GM12878 (cell line): ENCODE results near the gene MAST2. TPM values are rescaled to one million over a fixed set of nuclear protein-coding genes. Genes with fewer than 3 reads are reported as not detected.

Experiments used
- ATAC-seq: fragments of 200-7000 bp; cut with Tn5 transposase; 3 replicates; pipeline ENCODE4 v1.9.1; 2020; ENCODE audit warnings: mild to moderate bottlenecking, moderate library complexity
- BruUV-seq: library from RNA; stranded (reverse); fragments of 400-500 nt; replicated peaks from 2 replicates; lab custom pipeline; 2021; lab: Mats Ljungman, UMichigan
- CTCF ChIA-PET: fragments of 300-600 bp; sonication (Branson Sonifier 250); formaldehyde crosslinking; extraction: SDS; loops from one replicate; lab custom pipeline; 2021; ENCODE audit warnings: inconsistent platforms; lab: Yijun Ruan, JAX
- POLR2A ChIA-PET: fragments of 350-600 bp; formaldehyde crosslinking; extraction: SDS; loops from one replicate; lab custom pipeline; 2021; ENCODE audit warnings: inconsistent platforms; lab: Charles Lee
- RAD21 ChIA-PET: fragments of 300-600 bp; sonication (Branson Sonifier 250); formaldehyde crosslinking; loops from one replicate; lab custom pipeline; 2023; ENCODE audit warnings: antibody characterized with exemption; ENCODE audit not compliant: unreplicated experiment; lab: Charles Lee
- SMC1A ChIA-PET: fragments of 300-600 bp; sonication (Branson Sonifier 250); formaldehyde crosslinking; loops from one replicate; lab custom pipeline; 2023; ENCODE audit not compliant: unreplicated experiment, uncharacterized antibody; lab: Charles Lee
- DNase-seq: peaks from one replicate; pipeline ENCODE4 v3.0.0-alpha.2; 2011; ENCODE audit warnings: low read depth, low spot score
- FAIRE-seq: peaks from 3 replicates; lab custom pipeline; 2011; peaks lifted over from hg19 to GRCh38; lab: Jason Lieb, UNC
- H2AFZ ChIP-seq: 2 replicates; pipeline ENCODE4 v1.6.0; 2011; ENCODE audit warnings: low read depth, low read length, control low read depth; ENCODE audit not compliant: control insufficient read depth
- H3K27ac ChIP-seq: 2 replicates; pipeline ENCODE4 v1.5.1; 2011; ENCODE audit warnings: control low read depth; ENCODE audit not compliant: control insufficient read depth, insufficient read depth
- H3K27me3 ChIP-seq, 2 experiments: replicated peaks in 1 of 2; 2 replicates each; pipeline versions ENCODE4 v1.6.0 to v1.6.1; 2011; ENCODE audit warnings: low read length in 1 of 2; ENCODE audit not compliant: control insufficient read depth in 2 of 2, insufficient read depth in 2 of 2
- H3K36me3 ChIP-seq, 2 experiments: 2 replicates each; pipeline ENCODE4 v1.5.1; 2011; ENCODE audit warnings: low read length in 1 of 2; ENCODE audit not compliant: control insufficient read depth in 2 of 2, insufficient read depth in 2 of 2
- H3K4me1 ChIP-seq: 2 replicates; pipeline ENCODE4 v1.6.1; 2011; ENCODE audit warnings: mild to moderate bottlenecking, low read length, moderate library complexity, mixed read lengths; ENCODE audit not compliant: control insufficient read depth, insufficient read depth
- H3K4me2 ChIP-seq: 2 replicates; pipeline ENCODE4 v1.6.0; 2011; ENCODE audit warnings: control low read depth; ENCODE audit not compliant: control insufficient read depth, insufficient read depth
- H3K4me3 ChIP-seq: fragments of 200-600 bp; sonication (generic); 2 replicates; pipeline ENCODE4 v1.5.1; 2016
- H3K79me2 ChIP-seq: 2 replicates; pipeline ENCODE4 v1.6.0; 2011; ENCODE audit warnings: low read length; ENCODE audit not compliant: control insufficient read depth, insufficient read depth
- H3K9ac ChIP-seq: 2 replicates; pipeline ENCODE4 v1.8.0; 2011; ENCODE audit warnings: low read length, control low read depth, mixed read lengths; ENCODE audit not compliant: control insufficient read depth, insufficient read depth
- H3K9me3 ChIP-seq: replicated peaks from 3 replicates; pipeline ENCODE4 v1.5.1; 2011; ENCODE audit warnings: mild to moderate bottlenecking, low read length; ENCODE audit not compliant: control insufficient read depth, insufficient read depth
- H4K20me1 ChIP-seq: 2 replicates; pipeline ENCODE4 v1.6.0; 2011; ENCODE audit not compliant: control insufficient read depth, insufficient read depth
- CREB1 ChIP-seq: IDR thresholded peaks from 2 replicates; pipeline ENCODE4 v1.6.1; 2012; ENCODE audit warnings: low read depth, mild to moderate bottlenecking, inconsistent platforms
- CREM ChIP-seq: IDR thresholded peaks from 2 replicates; pipeline ENCODE4 v1.6.1; 2014; ENCODE audit warnings: antibody characterized with exemption, low read depth
- EZH2 ChIP-seq: IDR thresholded peaks from 2 replicates; pipeline ENCODE4 v1.6.1; 2012; ENCODE audit warnings: low read depth, mild to moderate bottlenecking, control low read depth, inconsistent platforms, low read length, borderline replicate concordance; ENCODE audit not compliant: control insufficient read depth
- KDM1A ChIP-seq: fragments of 200-600 bp; sonication (generic); IDR thresholded peaks from 2 replicates; pipeline ENCODE4 v1.6.1; 2016; ENCODE audit warnings: borderline replicate concordance
- MXI1 ChIP-seq: fragments of 150-350 bp; IDR thresholded peaks from 2 replicates; pipeline ENCODE4 v1.6.1; 2011; ENCODE audit warnings: low read depth, mild to moderate bottlenecking, inconsistent platforms, low read length, improper control_type of control experiment
- RCOR1 ChIP-seq: conservative IDR thresholded peaks from 2 replicates; pipeline ENCODE4 v1.6.1; 2012; ENCODE audit warnings: low read depth, low read length, improper control_type of control experiment
- STAT1 ChIP-seq: fragments of 450-650 bp; conservative IDR thresholded peaks from 2 replicates; pipeline ENCODE4 v1.6.1; 2014; ENCODE audit warnings: antibody characterized with exemption, mild to moderate bottlenecking
- ZSCAN29 ChIP-seq: fragments of 450-650 bp; IDR thresholded peaks from 2 replicates; pipeline ENCODE4 v1.6.1; 2017; ENCODE audit warnings: mild to moderate bottlenecking, moderate library complexity
- in situ Hi-C: fragments of 300-500 bp; cut with MboI; formaldehyde crosslinking; loops from 9 replicates; pipeline ENCODE4 v1.14.3; 2018; ENCODE audit warnings: mixed read lengths
- intact Hi-C: fragments of 100-400 bp; cut with micrococcal nuclease; formaldehyde crosslinking; loops from one replicate; pipeline ENCODE4 v1.14.2; 2022; ENCODE audit not compliant: unreplicated experiment
- polyA plus RNA-seq, 11 experiments: library from polyadenylated mRNA; depleted of rRNA in 4 of 11; unstranded in 6 of 11; stranded (reverse) in 5 of 11; fragments of >200 nt; fragmentation: Nextera tagmentation in 4 of 11; fragmentation: Illumina TruSeq in 1 of 11; extraction: Ambion mirVana in 4 of 11; extraction: Trizol in 1 of 11; gene quantifications; 1 replicate in 1 of 11; 2 replicates in 10 of 11; pipeline versions ENCODE4 v1.2.1 to v1.2.3, GENCODE V29; 2011 to 2016; ENCODE audit warnings: inconsistent platforms in 2 of 11, missing spikeins in 2 of 11, low read depth in 1 of 11
- total RNA-seq, 4 experiments: library from RNA; depleted of rRNA in 3 of 4; stranded (reverse); fragments of >200 nt in 3 of 4; fragmentation: Illumina TruSeq in 1 of 4; extraction: Trizol in 1 of 4; gene quantifications; 2 replicates each; pipeline versions ENCODE4 v1.2.1 to v1.2.3, GENCODE V29; 2013 to 2021
- TF ChIP-seq, protein P1 (sequence below): IDR thresholded peaks from 2 replicates; pipeline ENCODE4 v1.6.1; 2012; ENCODE audit warnings: low read depth, low read length, improper control_type of control experiment

The MAST2 gene
- total and polyA plus RNA-seq, 10 of the 15 experiments (the other 5 are each of a cell fraction or from before 2014, with no cell fraction given) = 1.0 to 28.7 (median 13.8) TPM

DNA sequence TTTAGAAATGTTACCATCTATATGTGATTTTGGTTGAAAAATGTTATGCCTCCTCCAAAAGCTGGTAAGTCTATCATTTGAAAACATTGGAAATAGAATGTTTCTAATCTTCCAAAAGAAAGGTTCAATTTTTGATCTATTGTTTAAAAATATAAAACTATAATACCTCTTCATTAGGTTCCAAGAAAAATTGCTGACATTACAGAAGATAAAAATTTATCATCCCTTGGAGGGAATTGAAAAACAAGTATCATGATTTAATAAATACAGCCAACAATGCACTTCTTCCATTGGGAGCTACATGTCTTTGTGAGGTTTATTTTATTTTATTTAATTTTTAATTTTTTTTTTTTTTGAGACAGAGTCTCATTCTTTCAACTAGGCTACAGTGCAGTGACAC lies 180.6 kb downstream of the MAST2 start:
- in situ Hi-C loops = no loop called here
- no peak overlapping the region for H2AFZ ChIP-seq
- H3K9ac ChIP-seq = no peak overlapping the region
- POLR2A ChIA-PET = interaction anchor here (0.7 to 1.1 kb wide), 2 partner anchors 17 to 70 kb away, joined by 3 to 4 read pairs; no protein-coding TSS in a partner anchor
- intact Hi-C loops = no loop called here
- H3K79me2 ChIP-seq = no peaks in the 10 kb centered on the region
- H3K27me3 ChIP-seq = no peaks in the 10 kb centered on the region
- H4K20me1 ChIP-seq = no peaks in the 10 kb centered on the region
- no peak overlapping the region for H3K4me2 ChIP-seq
- no peak overlapping the region for H3K27ac ChIP-seq
- SMC1A ChIA-PET = interaction anchor here (0.6 to 1.0 kb wide), 3 partner anchors 247 to 584 kb away, joined by 3 to 4 read pairs (median 3); no protein-coding TSS in a partner anchor
- H3K36me3 ChIP-seq = no peaks in the 10 kb centered on the region
- no TSS peak for BruUV-seq
- H3K4me1 ChIP-seq = no peaks in the 10 kb centered on the region
- no peak for ATAC-seq
- CTCF ChIA-PET = interaction anchor here (1.1 kb wide), 1 partner anchor 97 kb away, joined by 3 read pairs; no protein-coding TSS in a partner anchor
- no peak for DNase-seq
- TF ChIP-seq ZSCAN29 (no peak), EZH2 (no peak), RCOR1 (no peak), KDM1A (no peak), STAT1 (no peak), CREB1 (no peak), MXI1 (no peak), CREM (no peak)
- TF ChIP-seq, protein P1, sequence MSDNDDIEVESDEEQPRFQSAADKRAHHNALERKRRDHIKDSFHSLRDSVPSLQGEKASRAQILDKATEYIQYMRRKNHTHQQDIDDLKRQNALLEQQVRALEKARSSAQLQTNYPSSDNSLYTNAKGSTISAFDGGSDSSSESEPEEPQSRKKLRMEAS = no peak
- no peak overlapping the region for H3K4me3 ChIP-seq
- RAD21 ChIA-PET = no interaction called here
- FAIRE-seq = no peak
- no peaks in the 10 kb centered on the region; the same call in 2 of the 3 replicates for H3K9me3 ChIP-seq
